SK-N-SH (cell line): Measurements from ENCODE around the gene C15orf61. TPM values are rescaled to one million over a fixed set of nuclear protein-coding genes. Genes with fewer than 3 reads are reported as not detected.

Experiments
- CTCF ChIA-PET: fragments of 300-600, 350-600 bp; formaldehyde crosslinking; extraction: SDS; loops from one replicate; lab custom pipeline; 2021; lab: Yijun Ruan, JAX
- POLR2A ChIA-PET: fragments of 350-600 bp; sonication (Branson Sonifier 250); formaldehyde crosslinking; extraction: SDS; loops from one replicate; lab custom pipeline; 2020; ENCODE audit warnings: antibody characterized with exemption, inconsistent platforms; lab: Yijun Ruan, JAX
- DNase-seq: peaks from one replicate; pipeline ENCODE4 v3.0.0; 2012
- H2AFZ ChIP-seq: fragments of 200-600 bp; sonication (generic); 2 replicates; pipeline ENCODE4 v1.8.1; 2016; ENCODE audit warnings: antibody characterized with exemption, mild to moderate bottlenecking, low read depth
- H3F3A ChIP-seq: fragments of 200-600 bp; sonication (generic); replicated peaks from 2 replicates; pipeline ENCODE3; 2016; ENCODE audit warnings: antibody characterized with exemption, mild to moderate bottlenecking; ENCODE audit not compliant: insufficient read depth
- H3K27ac ChIP-seq, 2 experiments: fragments of 200-500 bp in 1 of 2; fragments of 200-600 bp in 1 of 2; sonication (Bioruptor generic) in 1 of 2; sonication (generic), shearing (Covaris generic) in 1 of 2; 2 replicates each; pipeline versions ENCODE4 v1.5.1 to v1.6.1; 2014 to 2016; ENCODE audit warnings: low read depth in 2 of 2, inconsistent platforms in 1 of 2, low read length in 1 of 2, mild to moderate bottlenecking in 1 of 2, mixed read lengths in 1 of 2
- H3K27me3 ChIP-seq: fragments of 200-600 bp; sonication (generic), shearing (Covaris generic); 2 replicates; pipeline ENCODE4 v1.6.1; 2016; ENCODE audit warnings: mixed run types; ENCODE audit not compliant: insufficient read depth
- H3K36me3 ChIP-seq, 2 experiments: fragments of 200-500 bp in 1 of 2; fragments of 200-600 bp in 1 of 2; sonication (Bioruptor generic) in 1 of 2; sonication (generic) in 1 of 2; replicated peaks in 1 of 2; 2 replicates each; pipeline versions ENCODE3 to v1.5.1; 2014 to 2016; ENCODE audit warnings: low read length in 1 of 2, mild to moderate bottlenecking in 1 of 2; ENCODE audit not compliant: insufficient read depth in 2 of 2, control insufficient read depth in 1 of 2
- H3K4me1 ChIP-seq, 2 experiments: fragments of 200-500 bp in 1 of 2; fragments of 200-600 bp in 1 of 2; sonication (Bioruptor generic) in 1 of 2; sonication (generic), shearing (Covaris generic) in 1 of 2; 2 replicates each; pipeline versions ENCODE4 v1.5.1 to v1.6.1; 2014 to 2016; ENCODE audit warnings: low read depth in 1 of 2, low read length in 1 of 2, mixed run types in 1 of 2; ENCODE audit not compliant: insufficient read depth in 2 of 2, control insufficient read depth in 1 of 2
- H3K4me2 ChIP-seq: fragments of 200-600 bp; sonication (generic), shearing (Covaris generic); 2 replicates; pipeline ENCODE4 v1.6.1; 2017; ENCODE audit warnings: mixed run types
- H3K4me3 ChIP-seq, 2 experiments: fragments of 200-500 bp in 1 of 2; fragments of 200-600 bp in 1 of 2; sonication (Bioruptor generic) in 1 of 2; sonication (generic), shearing (Covaris generic) in 1 of 2; 2 replicates each; pipeline versions ENCODE4 v1.5.1 to v1.8.1; 2014 to 2016; ENCODE audit warnings: low read depth in 2 of 2, inconsistent platforms in 1 of 2, low read length in 1 of 2, mild to moderate bottlenecking in 1 of 2, mixed read lengths in 1 of 2, moderate library complexity in 1 of 2
- H3K79me2 ChIP-seq: fragments of 200-600 bp; sonication (generic); 2 replicates; pipeline ENCODE4 v1.8.1; 2017; ENCODE audit warnings: mild to moderate bottlenecking; ENCODE audit not compliant: insufficient read depth
- H3K9ac ChIP-seq: fragments of 200-600 bp; sonication (generic); 2 replicates; pipeline ENCODE4 v1.6.1; 2017; ENCODE audit warnings: mixed run types
- H3K9me2 ChIP-seq: fragments of 200-600 bp; sonication (generic); 2 replicates; pipeline ENCODE4 v1.6.1; 2017; ENCODE audit warnings: mixed run types
- H3K9me3 ChIP-seq: fragments of 200-600 bp; sonication (generic); 2 replicates; pipeline ENCODE4 v1.6.1; 2017; ENCODE audit warnings: mixed run types, mild to moderate bottlenecking, moderate library complexity
- H4K20me1 ChIP-seq: fragments of 200-600 bp; sonication (generic); 2 replicates; pipeline ENCODE4 v1.6.1; 2017; ENCODE audit warnings: mild to moderate bottlenecking, mixed run types; ENCODE audit not compliant: insufficient read depth
- CTCF ChIP-seq: fragments of 200-600 bp; sonication (generic); IDR thresholded peaks from 2 replicates; pipeline ENCODE4 v1.6.1; 2017; ENCODE audit warnings: antibody characterized with exemption, mild to moderate bottlenecking, moderate library complexity
- ELF1 ChIP-seq: IDR thresholded peaks from 2 replicates; pipeline ENCODE4 v1.4.0; 2012
- EZH2phosphoT487 ChIP-seq: fragments of 200-600 bp; sonication (generic); IDR thresholded peaks from 2 replicates; pipeline ENCODE4 v1.6.1; 2017; ENCODE audit warnings: low read depth, mixed run types, mild to moderate bottlenecking, antibody characterized with exemption, moderate library complexity, borderline replicate concordance
- FOXM1 ChIP-seq: IDR thresholded peaks from 2 replicates; pipeline ENCODE4 v1.4.0; 2012; ENCODE audit warnings: low read depth, mild to moderate bottlenecking
- GABPA ChIP-seq: IDR thresholded peaks from 2 replicates; pipeline ENCODE4 v1.4.0; 2012; ENCODE audit warnings: low read depth, mild to moderate bottlenecking
- IRF3 ChIP-seq: fragments of 150-350 bp; IDR thresholded peaks from 2 replicates; pipeline ENCODE4 v1.6.1; 2016; ENCODE audit warnings: mild to moderate bottlenecking, low read depth, low read length
- MAX ChIP-seq: IDR thresholded peaks from 2 replicates; pipeline ENCODE4 v1.4.0; 2012; ENCODE audit warnings: low read depth
- MXI1 ChIP-seq: IDR thresholded peaks from 2 replicates; pipeline ENCODE4 v1.6.1; 2012; ENCODE audit warnings: mild to moderate bottlenecking, low read depth, low read length, improper control_type of control experiment
- NFIC ChIP-seq: IDR thresholded peaks from 2 replicates; pipeline ENCODE4 v1.4.0; 2012; ENCODE audit warnings: borderline replicate concordance
- RCOR1 ChIP-seq: fragments of 150-350 bp; IDR thresholded peaks from 2 replicates; pipeline ENCODE4 v1.6.1; 2017; ENCODE audit warnings: antibody characterized with exemption, low read length
- REST ChIP-seq: IDR thresholded peaks from 2 replicates; pipeline ENCODE4 v1.6.1; 2012; ENCODE audit warnings: mild to moderate bottlenecking, low read depth, low read length, moderate library complexity
- USF2 ChIP-seq: fragments of 150-350 bp; IDR thresholded peaks from 2 replicates; pipeline ENCODE4 v1.6.1; 2017; ENCODE audit warnings: antibody characterized with exemption, low read length, low read depth, borderline replicate concordance
- YY1 ChIP-seq: IDR thresholded peaks from 2 replicates; pipeline ENCODE4 v1.4.0; 2012; ENCODE audit warnings: low read depth, mild to moderate bottlenecking
- WGBS: methylation state at CpG from one replicate; pipeline ENCODE4 v1.1.6; 2017; ENCODE audit warnings: low lambda C conversion rate; 5-methylcytosine and 5-hydroxymethylcytosine counted together
- polyA plus RNA-seq, 3 experiments: library from polyadenylated mRNA; depleted of rRNA; stranded (reverse); fragments of >200 nt; gene quantifications; 2 replicates each; pipeline ENCODE4 v1.2.3, GENCODE V29; 2012

The C15orf61 gene
- polyA plus RNA-seq, 1 of the 3 experiments (the other 2 are of a cell fraction), result 4.0 TPM

- Histone ChIP-seq H3K4me2 (no peak overlapping the region), H3K9me2 (no peaks in the 10 kb centered on the region), H4K20me1 (no peaks in the 10 kb centered on the region), H3K4me3 (no peak overlapping the region), H3K79me2 (no peaks in the 10 kb centered on the region), H3K36me3 (peaks cover 0 to 9% of the 10 kb centered on the region in 2 experiments), H3K9me3 (no peaks in the 10 kb centered on the region), H3K27ac (no peak overlapping the region), H3K9ac (no peak overlapping the region), H3K27me3 (no peaks in the 10 kb centered on the region), H2AFZ (no peak overlapping the region), H3F3A (peaks cover 10% of the 10 kb centered on the region), H3K4me1 (peaks cover 3 to 8% of the 10 kb centered on the region in 2 experiments; a peak in 2 of 4 replicates)
- CTCF ChIA-PET, result no interaction called here
- POLR2A ChIA-PET, result no interaction called here
- TF ChIP-seq REST (no peak), YY1 (no peak), NFIC (no peak), FOXM1 (no peak), MXI1 (no peak), MAX (no peak), ELF1 (no peak), IRF3 (no peak), GABPA (no peak), CTCF (no peak), USF2 (no peak), EZH2phosphoT487 (no peak), RCOR1 (no peak)
- no peak for DNase-seq
- 98% methylated on average over 2 of the region's 2 CpGs for WGBS
Observed at GRCh38 chr15:67515557-67515956, 5.4 kb upstream of the C15orf61 start.
